GM23338 (cell line): Measurements from ENCODE around the gene INO80B. TPM values are rescaled to one million over a fixed set of nuclear protein-coding genes. Genes with fewer than 3 reads are reported as not detected.
A peak's percentile ranks its signal among the peaks of the same experiment; 100 is the strongest.

ENCODE experiments used
- ATAC-seq: fragments of 200-7000 bp; cut with Tn5 transposase; 3 replicates; pipeline ENCODE4 v1.9.1; 2020
- DNase-seq: peaks from one replicate; pipeline ENCODE4 v3.0.0-alpha.2; 2015; ENCODE audit warnings: low spot score
- H2AFZ ChIP-seq: fragments of 200-600 bp; sonication (generic); 2 replicates; pipeline ENCODE4 v1.8.0; 2016; ENCODE audit warnings: antibody characterized with exemption, mild to moderate bottlenecking, moderate library complexity
- H3F3A ChIP-seq: fragments of 200-600 bp; sonication (generic); replicated peaks from 2 replicates; pipeline ENCODE4 v1.8.0; 2017; ENCODE audit warnings: antibody characterized with exemption, mixed run types, low read depth
- H3K27ac ChIP-seq: fragments of 200-600 bp; sonication (generic); 2 replicates; pipeline ENCODE4 v1.6.1; 2016; ENCODE audit warnings: low read depth
- H3K27me3 ChIP-seq: fragments of 200-600 bp; sonication (generic); 2 replicates; pipeline ENCODE4 v1.8.0; 2016; ENCODE audit warnings: mild to moderate bottlenecking, mixed run types, moderate library complexity; ENCODE audit not compliant: insufficient read depth
- H3K36me3 ChIP-seq: fragments of 200-600 bp; sonication (generic); 2 replicates; pipeline ENCODE4 v1.8.0; 2016; ENCODE audit warnings: mild to moderate bottlenecking; ENCODE audit not compliant: insufficient read depth
- H3K4me1 ChIP-seq: fragments of 200-600 bp; sonication (generic); 2 replicates; pipeline ENCODE4 v1.8.0; 2016; ENCODE audit warnings: mild to moderate bottlenecking, moderate library complexity; ENCODE audit not compliant: insufficient read depth
- H3K4me2 ChIP-seq: fragments of 200-600 bp; sonication (generic); 2 replicates; pipeline ENCODE4 v1.7.1; 2017; ENCODE audit warnings: mixed run types
- H3K4me3 ChIP-seq: fragments of 200-600 bp; sonication (generic); 2 replicates; pipeline ENCODE4 v1.6.1; 2016; ENCODE audit warnings: mixed run types
- H3K79me2 ChIP-seq: fragments of 200-600 bp; sonication (generic); replicated peaks from 2 replicates; pipeline ENCODE4 v1.8.0; 2017; ENCODE audit warnings: mild to moderate bottlenecking; ENCODE audit not compliant: insufficient read depth
- H3K9me2 ChIP-seq: fragments of 200-600 bp; sonication (generic); 2 replicates; pipeline ENCODE4 v1.8.0; 2017; ENCODE audit not compliant: insufficient read depth
- H4K20me1 ChIP-seq: fragments of 200-600 bp; sonication (generic); replicated peaks from 2 replicates; pipeline ENCODE4 v1.8.0; 2017; ENCODE audit warnings: mild to moderate bottlenecking; ENCODE audit not compliant: insufficient read depth
- H3K27ac Mint-ChIP-seq: 2 replicates; pipeline ENCODE4 v1.8.0; 2020; ENCODE audit warnings: inconsistent platforms, mild to moderate bottlenecking, moderate library complexity, mixed read lengths
- H3K27me3 Mint-ChIP-seq: 3 replicates; pipeline ENCODE4 v1.8.0; 2022; ENCODE audit warnings: low read depth, mild to moderate bottlenecking, moderate library complexity, mixed read lengths, inconsistent platforms; ENCODE audit not compliant: insufficient read depth, poor library complexity
- H3K36me3 Mint-ChIP-seq: 3 replicates; pipeline ENCODE4 v1.8.0; 2021; ENCODE audit warnings: low read depth, mild to moderate bottlenecking, inconsistent platforms, moderate library complexity, mixed read lengths
- H3K4me1 Mint-ChIP-seq: 3 replicates; pipeline ENCODE4 v1.8.0; 2020; ENCODE audit warnings: mild to moderate bottlenecking, inconsistent platforms, mixed read lengths
- H3K4me3 Mint-ChIP-seq: 3 replicates; pipeline ENCODE4 v1.8.0; 2021; ENCODE audit warnings: moderate library complexity, mild to moderate bottlenecking, inconsistent platforms, mixed read lengths
- H3K9me3 Mint-ChIP-seq: 3 replicates; pipeline ENCODE4 v1.8.0; 2020; ENCODE audit warnings: moderate library complexity, mild to moderate bottlenecking, inconsistent platforms, mixed read lengths
- ETS1 ChIP-seq: IDR thresholded peaks from 2 replicates; pipeline ENCODE4 v1.6.1; 2016; ENCODE audit warnings: antibody characterized with exemption
- EZH2 ChIP-seq: fragments of 200-600 bp; sonication (generic); IDR thresholded peaks from one replicate; pipeline ENCODE4 v1.8.0; 2017; ENCODE audit warnings: antibody characterized with exemption, mild to moderate bottlenecking, low read depth; ENCODE audit not compliant: unreplicated experiment
- EZH2phosphoT487 ChIP-seq: fragments of 200-600 bp; sonication (generic); IDR thresholded peaks from one replicate; pipeline ENCODE4 v1.8.1; 2018; ENCODE audit warnings: antibody characterized with exemption; ENCODE audit not compliant: unreplicated experiment
- NANOG ChIP-seq: IDR thresholded peaks from 2 replicates; pipeline ENCODE4 v1.6.1; 2016; ENCODE audit warnings: antibody characterized with exemption, borderline replicate concordance
- POLR2AphosphoS5 ChIP-seq: IDR thresholded peaks from 2 replicates; pipeline ENCODE4 v1.6.1; 2016; ENCODE audit warnings: antibody characterized with exemption, low read depth
- ZNF331 ChIP-seq: fragments of 250-450 bp; sonication (Bioruptor Pico); IDR thresholded peaks from 2 replicates; pipeline ENCODE4 v1.5.0; 2020; ENCODE audit warnings: low read depth, mild to moderate bottlenecking, moderate library complexity
- polyA plus RNA-seq: library from polyadenylated mRNA; unstranded; fragments of >200 nt; fragmentation: Nextera tagmentation; extraction: Ambion mirVana; gene quantifications from 2 replicates; pipeline ENCODE4 v1.2.1, GENCODE V29; 2016
- total RNA-seq: library from RNA; depleted of rRNA; stranded (reverse); fragments of >200 nt; shearing (Covaris generic); gene quantifications from 2 replicates; pipeline ENCODE4 v1.2.3, GENCODE V29; 2014
- TF ChIP-seq, protein P1 (sequence below): IDR thresholded peaks from one replicate; pipeline ENCODE4 v1.6.1; 2018; ENCODE audit warnings: antibody characterized with exemption; ENCODE audit not compliant: unreplicated experiment
- TF ChIP-seq, protein P2 (sequence below): fragments of 250-450 bp; sonication (Bioruptor Pico); IDR thresholded peaks from 2 replicates; pipeline ENCODE4 v1.5.0; 2020; ENCODE audit warnings: mild to moderate bottlenecking, moderate library complexity

INO80B gene
- total and polyA plus RNA-seq, 2 experiments from 2014 or later: 5.1 to 21.8 TPM

DNA sequence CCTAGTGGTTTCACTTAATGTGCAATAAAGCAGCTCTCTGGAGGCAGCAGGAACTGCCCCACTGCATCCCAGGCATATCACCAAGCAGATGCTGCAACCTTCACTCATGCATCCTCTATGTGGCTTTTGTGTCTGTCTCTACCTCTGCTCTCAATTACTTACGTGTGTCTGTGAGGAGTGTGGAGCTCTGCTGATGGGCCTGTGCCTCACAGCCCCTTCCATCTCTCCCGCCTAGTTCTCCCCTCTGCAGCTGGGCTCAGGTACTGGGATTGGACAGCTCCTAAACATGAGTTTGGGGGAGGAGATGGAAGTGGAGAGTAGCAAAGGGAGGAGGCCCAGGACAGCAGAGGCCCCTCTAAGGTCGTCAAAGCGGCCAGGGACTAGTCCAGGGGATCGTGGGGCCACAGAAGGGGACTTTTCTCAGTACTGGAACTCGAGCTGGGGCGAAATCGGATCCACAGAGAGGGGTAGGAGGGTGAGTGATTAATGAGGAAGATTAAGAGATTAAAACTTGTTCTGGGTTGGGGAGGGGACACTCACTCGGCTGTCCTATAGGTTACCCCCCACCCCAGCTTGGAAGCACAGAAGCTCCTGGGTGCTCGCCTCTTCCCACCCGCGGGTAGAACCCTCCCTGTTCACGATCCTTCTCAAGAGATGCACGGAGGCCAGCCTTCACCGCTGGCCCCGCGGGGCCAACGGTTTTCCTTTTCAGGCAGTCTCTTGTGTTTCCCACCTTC is 46.6 kb downstream of the INO80B start (continued):
- TF ChIP-seq, protein P1, sequence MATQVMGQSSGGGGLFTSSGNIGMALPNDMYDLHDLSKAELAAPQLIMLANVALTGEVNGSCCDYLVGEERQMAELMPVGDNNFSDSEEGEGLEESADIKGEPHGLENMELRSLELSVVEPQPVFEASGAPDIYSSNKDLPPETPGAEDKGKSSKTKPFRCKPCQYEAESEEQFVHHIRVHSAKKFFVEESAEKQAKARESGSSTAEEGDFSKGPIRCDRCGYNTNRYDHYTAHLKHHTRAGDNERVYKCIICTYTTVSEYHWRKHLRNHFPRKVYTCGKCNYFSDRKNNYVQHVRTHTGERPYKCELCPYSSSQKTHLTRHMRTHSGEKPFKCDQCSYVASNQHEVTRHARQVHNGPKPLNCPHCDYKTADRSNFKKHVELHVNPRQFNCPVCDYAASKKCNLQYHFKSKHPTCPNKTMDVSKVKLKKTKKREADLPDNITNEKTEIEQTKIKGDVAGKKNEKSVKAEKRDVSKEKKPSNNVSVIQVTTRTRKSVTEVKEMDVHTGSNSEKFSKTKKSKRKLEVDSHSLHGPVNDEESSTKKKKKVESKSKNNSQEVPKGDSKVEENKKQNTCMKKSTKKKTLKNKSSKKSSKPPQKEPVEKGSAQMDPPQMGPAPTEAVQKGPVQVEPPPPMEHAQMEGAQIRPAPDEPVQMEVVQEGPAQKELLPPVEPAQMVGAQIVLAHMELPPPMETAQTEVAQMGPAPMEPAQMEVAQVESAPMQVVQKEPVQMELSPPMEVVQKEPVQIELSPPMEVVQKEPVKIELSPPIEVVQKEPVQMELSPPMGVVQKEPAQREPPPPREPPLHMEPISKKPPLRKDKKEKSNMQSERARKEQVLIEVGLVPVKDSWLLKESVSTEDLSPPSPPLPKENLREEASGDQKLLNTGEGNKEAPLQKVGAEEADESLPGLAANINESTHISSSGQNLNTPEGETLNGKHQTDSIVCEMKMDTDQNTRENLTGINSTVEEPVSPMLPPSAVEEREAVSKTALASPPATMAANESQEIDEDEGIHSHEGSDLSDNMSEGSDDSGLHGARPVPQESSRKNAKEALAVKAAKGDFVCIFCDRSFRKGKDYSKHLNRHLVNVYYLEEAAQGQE: peak; percentile 52
- peak; percentile 83 for TF ChIP-seq EZH2
- no peak for TF ChIP-seq NANOG

- Mint-ChIP-seq H3K27ac (no peak overlapping the region), H3K27me3 (peaks cover 99% of the 10 kb centered on the region), H3K4me1 (peaks cover 61% of the 10 kb centered on the region), H3K4me3 (peak overlapping the region; percentile 86), H3K9me3 (no peaks in the 10 kb centered on the region), H3K36me3 (peaks cover 28% of the 10 kb centered on the region)
- H3K27me3 ChIP-seq: peaks cover 98% of the 10 kb centered on the region
- peaks cover 11% of the 10 kb centered on the region for H4K20me1 ChIP-seq
- H3F3A ChIP-seq: peaks cover 41% of the 10 kb centered on the region
- H3K36me3 ChIP-seq: peaks cover 7% of the 10 kb centered on the region; the same call in 1 of the 2 replicates
- H3K4me3 ChIP-seq: peak overlapping the region; percentile 71
- peaks cover 56% of the 10 kb centered on the region for H3K4me1 ChIP-seq
- DNase-seq (no peak), ATAC-seq (no peak)
- H3K9me2 ChIP-seq: no peaks in the 10 kb centered on the region
- peak overlapping the region; percentile 96 for H2AFZ ChIP-seq
- peak overlapping the region; percentile 95 for H3K4me2 ChIP-seq
- peaks cover 8% of the 10 kb centered on the region for H3K79me2 ChIP-seq
- H3K27ac ChIP-seq: no peak overlapping the region
- TF ChIP-seq EZH2: peak; percentile 97
- TF ChIP-seq, protein P1: no peak
- TF ChIP-seq NANOG: no peak
- no peak for TF ChIP-seq POLR2AphosphoS5
- no peak for TF ChIP-seq ETS1
- TF ChIP-seq EZH2phosphoT487: peak; percentile 78
- TF ChIP-seq, protein P2, sequence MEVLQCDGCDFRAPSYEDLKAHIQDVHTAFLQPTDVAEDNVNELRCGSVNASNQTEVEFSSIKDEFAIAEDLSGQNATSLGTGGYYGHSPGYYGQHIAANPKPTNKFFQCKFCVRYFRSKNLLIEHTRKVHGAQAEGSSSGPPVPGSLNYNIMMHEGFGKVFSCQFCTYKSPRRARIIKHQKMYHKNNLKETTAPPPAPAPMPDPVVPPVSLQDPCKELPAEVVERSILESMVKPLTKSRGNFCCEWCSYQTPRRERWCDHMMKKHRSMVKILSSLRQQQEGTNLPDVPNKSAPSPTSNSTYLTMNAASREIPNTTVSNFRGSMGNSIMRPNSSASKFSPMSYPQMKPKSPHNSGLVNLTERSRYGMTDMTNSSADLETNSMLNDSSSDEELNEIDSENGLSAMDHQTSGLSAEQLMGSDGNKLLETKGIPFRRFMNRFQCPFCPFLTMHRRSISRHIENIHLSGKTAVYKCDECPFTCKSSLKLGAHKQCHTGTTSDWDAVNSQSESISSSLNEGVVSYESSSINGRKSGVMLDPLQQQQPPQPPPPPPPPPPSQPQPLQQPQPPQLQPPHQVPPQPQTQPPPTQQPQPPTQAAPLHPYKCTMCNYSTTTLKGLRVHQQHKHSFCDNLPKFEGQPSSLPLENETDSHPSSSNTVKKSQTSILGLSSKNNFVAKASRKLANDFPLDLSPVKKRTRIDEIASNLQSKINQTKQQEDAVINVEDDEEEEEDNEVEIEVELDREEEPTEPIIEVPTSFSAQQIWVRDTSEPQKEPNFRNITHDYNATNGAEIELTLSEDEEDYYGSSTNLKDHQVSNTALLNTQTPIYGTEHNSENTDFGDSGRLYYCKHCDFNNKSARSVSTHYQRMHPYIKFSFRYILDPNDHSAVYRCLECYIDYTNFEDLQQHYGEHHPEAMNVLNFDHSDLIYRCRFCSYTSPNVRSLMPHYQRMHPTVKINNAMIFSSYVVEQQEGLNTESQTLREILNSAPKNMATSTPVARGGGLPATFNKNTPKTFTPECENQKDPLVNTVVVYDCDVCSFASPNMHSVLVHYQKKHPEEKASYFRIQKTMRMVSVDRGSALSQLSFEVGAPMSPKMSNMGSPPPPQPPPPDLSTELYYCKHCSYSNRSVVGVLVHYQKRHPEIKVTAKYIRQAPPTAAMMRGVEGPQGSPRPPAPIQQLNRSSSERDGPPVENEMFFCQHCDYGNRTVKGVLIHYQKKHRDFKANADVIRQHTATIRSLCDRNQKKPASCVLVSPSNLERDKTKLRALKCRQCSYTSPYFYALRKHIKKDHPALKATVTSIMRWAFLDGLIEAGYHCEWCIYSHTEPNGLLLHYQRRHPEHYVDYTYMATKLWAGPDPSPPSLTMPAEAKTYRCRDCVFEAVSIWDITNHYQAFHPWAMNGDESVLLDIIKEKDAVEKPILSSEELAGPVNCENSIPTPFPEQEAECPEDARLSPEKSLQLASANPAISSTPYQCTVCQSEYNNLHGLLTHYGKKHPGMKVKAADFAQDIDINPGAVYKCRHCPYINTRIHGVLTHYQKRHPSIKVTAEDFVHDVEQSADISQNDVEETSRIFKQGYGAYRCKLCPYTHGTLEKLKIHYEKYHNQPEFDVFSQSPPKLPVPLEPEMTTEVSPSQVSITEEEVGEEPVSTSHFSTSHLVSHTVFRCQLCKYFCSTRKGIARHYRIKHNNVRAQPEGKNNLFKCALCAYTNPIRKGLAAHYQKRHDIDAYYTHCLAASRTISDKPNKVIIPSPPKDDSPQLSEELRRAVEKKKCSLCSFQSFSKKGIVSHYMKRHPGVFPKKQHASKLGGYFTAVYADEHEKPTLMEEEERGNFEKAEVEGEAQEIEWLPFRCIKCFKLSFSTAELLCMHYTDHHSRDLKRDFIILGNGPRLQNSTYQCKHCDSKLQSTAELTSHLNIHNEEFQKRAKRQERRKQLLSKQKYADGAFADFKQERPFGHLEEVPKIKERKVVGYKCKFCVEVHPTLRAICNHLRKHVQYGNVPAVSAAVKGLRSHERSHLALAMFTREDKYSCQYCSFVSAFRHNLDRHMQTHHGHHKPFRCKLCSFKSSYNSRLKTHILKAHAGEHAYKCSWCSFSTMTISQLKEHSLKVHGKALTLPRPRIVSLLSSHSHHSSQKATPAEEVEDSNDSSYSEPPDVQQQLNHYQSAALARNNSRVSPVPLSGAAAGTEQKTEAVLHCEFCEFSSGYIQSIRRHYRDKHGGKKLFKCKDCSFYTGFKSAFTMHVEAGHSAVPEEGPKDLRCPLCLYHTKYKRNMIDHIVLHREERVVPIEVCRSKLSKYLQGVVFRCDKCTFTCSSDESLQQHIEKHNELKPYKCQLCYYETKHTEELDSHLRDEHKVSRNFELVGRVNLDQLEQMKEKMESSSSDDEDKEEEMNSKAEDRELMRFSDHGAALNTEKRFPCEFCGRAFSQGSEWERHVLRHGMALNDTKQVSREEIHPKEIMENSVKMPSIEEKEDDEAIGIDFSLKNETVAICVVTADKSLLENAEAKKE (CRISPR knock-in tag): no peak
- TF ChIP-seq ZNF331: no peak
Observed at GRCh38 chr2:74502147-74502719, 47.3 kb downstream of the INO80B start.
